HepG2 (cell line): Measurements from ENCODE around the gene RPF1. TPM values are rescaled to one million over a fixed set of nuclear protein-coding genes. Genes with fewer than 3 reads are reported as not detected.

ENCODE experiments used
- JUNB ChIP-seq: sonication (generic); formaldehyde crosslinking; IDR thresholded peaks from 2 replicates; pipeline ENCODE4 v1.8.0; 2022; ENCODE audit warnings: missing genetic modification reagents, mild to moderate bottlenecking, borderline replicate concordance
- MXI1 ChIP-seq: IDR thresholded peaks from 3 replicates; pipeline ENCODE4 v1.6.1; 2012; ENCODE audit warnings: low read depth, low read length, inconsistent platforms, borderline replicate concordance
- NKX3-1 ChIP-seq: sonication (generic); formaldehyde crosslinking; IDR thresholded peaks from 2 replicates; pipeline ENCODE4 v1.5.0; 2020; ENCODE audit warnings: missing genetic modification reagents
- NR2F6 ChIP-seq, 2 experiments: IDR thresholded peaks; 2 replicates each; pipeline ENCODE4 v1.6.1; 2016; ENCODE audit warnings: antibody characterized with exemption in 1 of 2, mild to moderate bottlenecking in 1 of 2
- PBX2 ChIP-seq: IDR thresholded peaks from 2 replicates; pipeline ENCODE4 v1.6.1; 2016; ENCODE audit warnings: control low read depth
- PLRG1 ChIP-seq: fragments of 450-650 bp; conservative IDR thresholded peaks from 2 replicates; pipeline ENCODE4 v1.6.1; 2016
- REXO4 ChIP-seq: sonication (generic); formaldehyde crosslinking; IDR thresholded peaks from 2 replicates; pipeline ENCODE4 v1.8.0; 2022; ENCODE audit warnings: missing genetic modification reagents, mild to moderate bottlenecking, borderline replicate concordance
- RFX3 ChIP-seq: IDR thresholded peaks from 2 replicates; pipeline ENCODE4 v1.6.1; 2016; ENCODE audit warnings: missing biosample characterization, missing genetic modification reagents
- RNF2 ChIP-seq: fragments of 450-650 bp; conservative IDR thresholded peaks from 2 replicates; pipeline ENCODE4 v1.6.1; 2016; ENCODE audit warnings: low read depth
- RORA ChIP-seq: sonication (generic); formaldehyde crosslinking; IDR thresholded peaks from 2 replicates; pipeline ENCODE4 v1.5.0; 2020; ENCODE audit warnings: mild to moderate bottlenecking, missing genetic modification reagents, moderate library complexity
- SAFB2 ChIP-seq: sonication (generic); formaldehyde crosslinking; IDR thresholded peaks from 2 replicates; pipeline ENCODE4 v1.5.1; 2020; ENCODE audit warnings: missing genetic modification reagents, low read depth, mild to moderate bottlenecking, borderline replicate concordance
- SMAD9 ChIP-seq: sonication (generic); formaldehyde crosslinking; IDR thresholded peaks from 2 replicates; pipeline ENCODE4 v1.5.1; 2020; ENCODE audit warnings: mild to moderate bottlenecking, missing genetic modification reagents
- SOX5 ChIP-seq: IDR thresholded peaks from 2 replicates; pipeline ENCODE4 v1.6.1; 2016; ENCODE audit warnings: borderline replicate concordance
- SUZ12 ChIP-seq: fragments of 150-350 bp; IDR thresholded peaks from 2 replicates; pipeline ENCODE4 v1.6.1; 2014; ENCODE audit warnings: low read depth, low read length
- TAF1 ChIP-seq: sonication (generic); formaldehyde crosslinking; IDR thresholded peaks from 2 replicates; pipeline ENCODE4 v1.4.0; 2020; ENCODE audit warnings: missing genetic modification reagents
- TCF7 ChIP-seq: sonication (generic); IDR thresholded peaks from 2 replicates; pipeline ENCODE4 v1.6.1; 2016; ENCODE audit warnings: antibody characterized with exemption, low read depth
- ZFP90 ChIP-seq: sonication (generic); formaldehyde crosslinking; IDR thresholded peaks from 2 replicates; pipeline ENCODE4 v1.8.0; 2022; ENCODE audit warnings: missing genetic modification reagents, mild to moderate bottlenecking, inconsistent platforms, borderline replicate concordance
- ZKSCAN5 ChIP-seq: sonication (generic); formaldehyde crosslinking; IDR thresholded peaks from 2 replicates; pipeline ENCODE4 v1.5.1; 2020; ENCODE audit warnings: mild to moderate bottlenecking, missing genetic modification reagents
- ZNF121 ChIP-seq: sonication (generic); formaldehyde crosslinking; IDR thresholded peaks from 2 replicates; pipeline ENCODE4 v1.5.0; 2020; ENCODE audit warnings: mild to moderate bottlenecking, missing genetic modification reagents
- ZNF615 ChIP-seq: sonication (generic); formaldehyde crosslinking; IDR thresholded peaks from 2 replicates; pipeline ENCODE4 v1.5.0; 2020; ENCODE audit warnings: mild to moderate bottlenecking, missing genetic modification reagents, borderline replicate concordance
- ZNF616 ChIP-seq: sonication (generic); formaldehyde crosslinking; IDR thresholded peaks from 2 replicates; pipeline ENCODE4 v1.5.0; 2020; ENCODE audit warnings: low read depth, mild to moderate bottlenecking, missing genetic modification reagents
- polyA plus RNA-seq, 8 experiments: library from polyadenylated mRNA; depleted of rRNA in 3 of 8; stranded (reverse) in 7 of 8; unstranded in 1 of 8; fragments of >200 nt; fragmentation: Illumina TruSeq in 4 of 8; extraction: Trizol in 4 of 8; gene quantifications; 2 replicates each; pipeline versions ENCODE4 v1.2.1 to v1.2.3, GENCODE V29; 2011 to 2016; ENCODE audit warnings: low read depth in 4 of 8, missing spikeins in 1 of 8, mixed read lengths in 1 of 8; ENCODE audit not compliant: insufficient read depth in 1 of 8
- total RNA-seq, 5 experiments: library from RNA; depleted of rRNA; stranded (reverse); fragments of >200 nt; fragmentation: Illumina TruSeq; extraction: Trizol; gene quantifications; 2 replicates each; pipeline ENCODE4 v1.2.3, GENCODE V29; 2016; ENCODE audit warnings: low read depth in 1 of 5
- TF ChIP-seq, protein P1 (sequence below): sonication (generic); formaldehyde crosslinking; IDR thresholded peaks from 2 replicates; pipeline ENCODE4 v1.4.0; 2020; ENCODE audit warnings: missing genetic modification reagents
- TF ChIP-seq, protein P2 (sequence below): sonication (generic); formaldehyde crosslinking; IDR thresholded peaks from 2 replicates; pipeline ENCODE4 v1.8.1; 2023; ENCODE audit warnings: mild to moderate bottlenecking, missing genetic modification reagents
- TF ChIP-seq, protein P3 (sequence below): sonication (generic); formaldehyde crosslinking; IDR thresholded peaks from 2 replicates; pipeline ENCODE4 v1.4.0; 2020; ENCODE audit warnings: missing genetic modification reagents, borderline replicate concordance

RPF1 gene
- total and polyA plus RNA-seq, 2 of the 13 experiments (the other 11 are each of a cell fraction or from before 2014, with no cell fraction given) = 23.0 to 39.0 TPM

GRCh38 chr1:84506002-84506728, 27.1 kb downstream of the RPF1 start, which contains the start of the genes GNG5 and SPATA1 (continued):
- TF ChIP-seq, protein P1, sequence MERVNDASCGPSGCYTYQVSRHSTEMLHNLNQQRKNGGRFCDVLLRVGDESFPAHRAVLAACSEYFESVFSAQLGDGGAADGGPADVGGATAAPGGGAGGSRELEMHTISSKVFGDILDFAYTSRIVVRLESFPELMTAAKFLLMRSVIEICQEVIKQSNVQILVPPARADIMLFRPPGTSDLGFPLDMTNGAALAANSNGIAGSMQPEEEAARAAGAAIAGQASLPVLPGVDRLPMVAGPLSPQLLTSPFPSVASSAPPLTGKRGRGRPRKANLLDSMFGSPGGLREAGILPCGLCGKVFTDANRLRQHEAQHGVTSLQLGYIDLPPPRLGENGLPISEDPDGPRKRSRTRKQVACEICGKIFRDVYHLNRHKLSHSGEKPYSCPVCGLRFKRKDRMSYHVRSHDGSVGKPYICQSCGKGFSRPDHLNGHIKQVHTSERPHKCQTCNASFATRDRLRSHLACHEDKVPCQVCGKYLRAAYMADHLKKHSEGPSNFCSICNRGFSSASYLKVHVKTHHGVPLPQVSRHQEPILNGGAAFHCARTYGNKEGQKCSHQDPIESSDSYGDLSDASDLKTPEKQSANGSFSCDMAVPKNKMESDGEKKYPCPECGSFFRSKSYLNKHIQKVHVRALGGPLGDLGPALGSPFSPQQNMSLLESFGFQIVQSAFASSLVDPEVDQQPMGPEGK (CRISPR knock-in tag) = peak; percentile 89
- no peak for TF ChIP-seq RORA
- no peak for TF ChIP-seq RNF2
- TF ChIP-seq SMAD9 (CRISPR knock-in tag) = no peak
- TF ChIP-seq ZNF121 = no peak
- TF ChIP-seq NKX3-1 = peak; percentile 32; the same call in 1 of the 2 replicates
- no peak for TF ChIP-seq RFX3 (CRISPR knock-in tag)
- peak; percentile 3; the same call in 1 of the 2 replicates for TF ChIP-seq TCF7
- TF ChIP-seq REXO4 = no peak
- TF ChIP-seq, protein P2, sequence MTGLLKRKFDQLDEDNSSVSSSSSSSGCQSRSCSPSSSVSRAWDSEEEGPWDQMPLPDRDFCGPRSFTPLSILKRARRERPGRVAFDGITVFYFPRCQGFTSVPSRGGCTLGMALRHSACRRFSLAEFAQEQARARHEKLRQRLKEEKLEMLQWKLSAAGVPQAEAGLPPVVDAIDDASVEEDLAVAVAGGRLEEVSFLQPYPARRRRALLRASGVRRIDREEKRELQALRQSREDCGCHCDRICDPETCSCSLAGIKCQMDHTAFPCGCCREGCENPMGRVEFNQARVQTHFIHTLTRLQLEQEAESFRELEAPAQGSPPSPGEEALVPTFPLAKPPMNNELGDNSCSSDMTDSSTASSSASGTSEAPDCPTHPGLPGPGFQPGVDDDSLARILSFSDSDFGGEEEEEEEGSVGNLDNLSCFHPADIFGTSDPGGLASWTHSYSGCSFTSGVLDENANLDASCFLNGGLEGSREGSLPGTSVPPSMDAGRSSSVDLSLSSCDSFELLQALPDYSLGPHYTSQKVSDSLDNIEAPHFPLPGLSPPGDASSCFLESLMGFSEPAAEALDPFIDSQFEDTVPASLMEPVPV (CRISPR knock-in tag) = no peak
- TF ChIP-seq, protein P3, sequence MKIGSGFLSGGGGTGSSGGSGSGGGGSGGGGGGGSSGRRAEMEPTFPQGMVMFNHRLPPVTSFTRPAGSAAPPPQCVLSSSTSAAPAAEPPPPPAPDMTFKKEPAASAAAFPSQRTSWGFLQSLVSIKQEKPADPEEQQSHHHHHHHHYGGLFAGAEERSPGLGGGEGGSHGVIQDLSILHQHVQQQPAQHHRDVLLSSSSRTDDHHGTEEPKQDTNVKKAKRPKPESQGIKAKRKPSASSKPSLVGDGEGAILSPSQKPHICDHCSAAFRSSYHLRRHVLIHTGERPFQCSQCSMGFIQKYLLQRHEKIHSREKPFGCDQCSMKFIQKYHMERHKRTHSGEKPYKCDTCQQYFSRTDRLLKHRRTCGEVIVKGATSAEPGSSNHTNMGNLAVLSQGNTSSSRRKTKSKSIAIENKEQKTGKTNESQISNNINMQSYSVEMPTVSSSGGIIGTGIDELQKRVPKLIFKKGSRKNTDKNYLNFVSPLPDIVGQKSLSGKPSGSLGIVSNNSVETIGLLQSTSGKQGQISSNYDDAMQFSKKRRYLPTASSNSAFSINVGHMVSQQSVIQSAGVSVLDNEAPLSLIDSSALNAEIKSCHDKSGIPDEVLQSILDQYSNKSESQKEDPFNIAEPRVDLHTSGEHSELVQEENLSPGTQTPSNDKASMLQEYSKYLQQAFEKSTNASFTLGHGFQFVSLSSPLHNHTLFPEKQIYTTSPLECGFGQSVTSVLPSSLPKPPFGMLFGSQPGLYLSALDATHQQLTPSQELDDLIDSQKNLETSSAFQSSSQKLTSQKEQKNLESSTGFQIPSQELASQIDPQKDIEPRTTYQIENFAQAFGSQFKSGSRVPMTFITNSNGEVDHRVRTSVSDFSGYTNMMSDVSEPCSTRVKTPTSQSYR = peak; percentile 55
- no peak for TF ChIP-seq ZKSCAN5 (CRISPR knock-in tag)
- TF ChIP-seq TAF1 (CRISPR knock-in tag) = peak; percentile 51
- peak; percentile 25; the same call in 1 of the 2 replicates for TF ChIP-seq SOX5
- 0 out of 2 replicates have a peak, but pooled peaks have one; percentile 59 for TF ChIP-seq ZNF616 (CRISPR knock-in tag)
- peak; percentile 67 for TF ChIP-seq NR2F6 (IDR thresholded peaks at IDR 0.05)
- TF ChIP-seq NR2F6 (CRISPR knock-in tag; IDR thresholded peaks at IDR 0.05) = peak; percentile 66
- no peak for TF ChIP-seq ZNF615 (CRISPR knock-in tag)
- no peak for TF ChIP-seq PBX2
- TF ChIP-seq SAFB2 (CRISPR knock-in tag) = peak; percentile 67; the same call in 1 of the 2 replicates
- no peak; the same call in 1 of the 2 replicates for TF ChIP-seq JUNB (CRISPR knock-in tag)
- no peak; the same call in 1 of the 2 replicates for TF ChIP-seq ZFP90
- TF ChIP-seq PLRG1 = no peak
- TF ChIP-seq SUZ12 = no peak
- TF ChIP-seq MXI1 = peak; percentile 21; the same call in 2 of the 3 replicates
